ENCODE measurements around the gene MCU.
"Not testable (repeated sequence)": the region's sequence is repeated elsewhere in the genome, so short reads cannot be mapped to it uniquely, and the experiment has no call there.

Gene MCU

GRCh38 chr10:72733989-72734388 is 42.0 kb downstream of the MCU start:
- DNase-seq = no peak

GRCh38 chr10:72735288-72735936 is 43.5 kb downstream of the MCU start:
- DNase-seq = no peak

DNA sequence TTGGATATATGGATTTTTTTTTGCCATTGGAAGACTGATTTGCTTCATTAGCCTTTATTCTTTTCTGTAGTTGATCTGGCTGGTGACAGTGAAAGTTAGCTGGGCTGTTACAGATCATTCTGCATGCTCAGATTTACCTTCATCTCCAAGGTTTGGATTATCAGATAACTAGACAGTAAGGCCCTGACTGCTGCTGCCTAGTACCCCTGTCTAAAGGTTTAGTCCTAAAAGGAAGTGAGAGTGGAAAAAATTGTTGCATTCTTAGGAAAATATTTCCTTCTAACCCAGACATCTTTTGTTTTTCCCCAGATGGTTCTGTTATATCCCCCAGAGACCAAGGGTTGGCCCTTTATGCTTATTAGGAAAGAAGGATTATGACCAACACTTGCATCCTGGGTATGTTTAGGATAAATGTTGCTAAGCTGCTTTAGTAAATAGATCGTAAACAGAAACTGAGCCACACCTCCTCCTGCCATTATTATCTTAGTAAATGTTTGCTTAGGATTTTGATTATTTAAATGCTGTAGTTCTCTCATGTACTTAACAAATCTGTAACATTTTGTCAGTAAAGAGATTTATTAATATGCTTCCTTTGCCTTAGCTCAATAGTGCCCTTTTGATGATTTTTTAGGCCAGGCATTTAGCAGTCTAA is 44.4 kb downstream of the MCU start:
- no peak for DNase-seq

DNA sequence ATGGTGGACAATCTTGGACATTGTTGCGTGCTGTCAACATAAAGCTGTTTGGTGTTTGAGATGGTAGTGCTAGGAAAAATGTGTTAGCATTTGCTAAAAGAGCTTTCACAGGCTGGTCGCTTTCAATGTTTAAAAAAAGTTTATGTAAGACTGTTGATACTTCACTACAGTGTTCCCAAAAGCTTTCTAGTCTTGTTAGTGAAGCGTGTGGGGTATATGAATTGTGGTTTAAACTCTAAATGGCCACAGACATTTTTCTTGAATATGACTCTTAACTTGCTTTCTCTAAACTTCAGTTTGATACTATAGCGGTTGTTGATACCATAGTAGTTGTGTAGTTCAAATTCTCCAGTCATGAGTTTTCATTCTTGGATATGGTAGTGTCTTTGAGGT is 44.9 kb downstream of the MCU start:
- no peak for DNase-seq

- not testable (repeated sequence) for DNase-seq
Observed at GRCh38 chr10:72737357-72737756, 45.4 kb downstream of the MCU start.

- no peak for DNase-seq
Observed at GRCh38 chr10:72738486-72738885, 46.5 kb downstream of the MCU start.

DNA sequence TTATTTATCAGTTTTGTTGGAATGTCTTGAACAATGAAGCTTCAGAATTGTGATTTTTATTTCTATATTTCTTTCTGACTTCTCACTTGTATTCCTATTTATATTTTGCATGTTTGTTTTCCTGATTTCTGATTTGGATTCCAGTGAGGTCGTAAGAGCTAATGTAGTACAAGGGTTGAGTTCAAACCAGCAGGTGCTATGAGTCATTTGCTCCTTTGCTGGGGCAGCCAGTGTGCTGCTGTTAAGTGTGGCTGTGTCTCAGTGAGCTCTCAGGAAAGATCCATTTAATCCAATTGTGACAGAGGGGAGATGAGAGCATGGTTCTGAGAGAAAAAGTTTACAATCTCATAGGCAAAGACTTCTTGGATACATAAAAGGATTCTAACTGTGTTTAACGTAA is 48.6 kb downstream of the MCU start:
- DNase-seq = no peak

DNA sequence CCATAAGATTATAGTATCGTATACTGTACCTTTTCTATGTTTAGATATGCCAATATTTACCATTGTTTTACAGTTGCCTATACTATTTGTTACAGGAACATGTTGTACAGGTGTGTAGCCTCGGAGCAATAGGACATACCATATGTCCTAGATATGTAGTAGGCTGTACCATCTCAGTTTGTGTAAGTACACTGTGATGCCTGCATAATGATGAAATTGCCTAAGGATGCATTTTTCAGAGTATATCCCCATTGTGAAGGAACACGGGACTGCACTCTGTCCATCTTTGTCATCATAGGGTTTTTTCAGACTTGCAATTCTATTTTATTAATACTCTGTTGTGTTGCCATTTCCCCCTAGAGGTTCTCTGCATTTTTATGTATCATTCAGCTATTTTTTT is 50.1 kb downstream of the MCU start:
- DNase-seq = no peak

- no peak for DNase-seq
Observed at GRCh38 chr10:72742797-72743196, 50.9 kb downstream of the MCU start.

GRCh38 chr10:72744566-72744965 is 52.6 kb downstream of the MCU start:
- no peak for DNase-seq

DNA sequence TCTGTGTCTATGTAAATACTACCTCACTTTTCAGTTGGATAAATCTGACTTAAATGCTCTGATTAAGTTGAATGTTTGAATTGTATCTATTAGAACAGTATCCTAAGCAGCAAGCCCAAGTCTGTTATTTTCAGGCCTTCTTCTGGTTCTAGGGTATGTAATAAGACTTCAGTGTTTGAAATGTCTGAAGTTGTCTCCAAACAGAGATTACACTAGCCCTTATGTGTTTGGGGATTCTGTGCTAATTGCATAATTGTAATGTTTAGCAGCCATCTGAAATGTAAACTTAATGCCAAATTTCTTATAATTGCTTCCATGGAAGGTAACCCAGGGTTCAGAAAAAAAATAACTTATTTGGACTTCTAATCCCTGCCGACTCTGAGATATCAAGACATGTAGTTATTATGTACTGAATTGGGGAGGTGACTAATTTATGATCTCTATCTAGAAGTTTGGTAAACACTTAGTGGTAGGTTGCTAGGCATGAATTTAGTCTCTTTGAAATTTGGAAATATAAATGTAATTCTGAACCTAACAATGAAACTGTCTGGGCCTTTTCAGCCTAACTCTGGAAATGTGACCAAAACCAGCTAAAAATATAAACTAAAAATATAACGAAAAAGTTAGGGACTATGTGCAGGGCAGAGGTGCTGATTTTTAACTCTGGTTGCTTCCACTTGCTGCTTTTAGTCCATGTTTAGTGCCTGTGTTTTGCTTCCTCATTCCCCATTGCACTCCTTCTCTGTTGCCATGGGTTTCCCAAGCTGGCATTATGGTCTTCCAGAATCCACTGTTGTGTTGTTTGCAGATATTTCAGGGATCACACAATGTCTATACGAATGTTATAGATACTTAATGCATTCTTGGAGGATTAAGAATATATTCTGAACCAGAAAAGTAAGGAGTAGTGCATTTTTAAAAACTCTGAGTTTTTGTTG is 54.8 kb downstream of the MCU start:
- no peak for DNase-seq

- no peak for DNase-seq
Observed at GRCh38 chr10:72747521-72747920, 55.6 kb downstream of the MCU start.

GRCh38 chr10:72753760-72754231 is 61.9 kb downstream of the MCU start:
- no peak for DNase-seq

- DNase-seq = no peak
Observed at GRCh38 chr10:72754275-72755032, 62.5 kb downstream of the MCU start.

DNA sequence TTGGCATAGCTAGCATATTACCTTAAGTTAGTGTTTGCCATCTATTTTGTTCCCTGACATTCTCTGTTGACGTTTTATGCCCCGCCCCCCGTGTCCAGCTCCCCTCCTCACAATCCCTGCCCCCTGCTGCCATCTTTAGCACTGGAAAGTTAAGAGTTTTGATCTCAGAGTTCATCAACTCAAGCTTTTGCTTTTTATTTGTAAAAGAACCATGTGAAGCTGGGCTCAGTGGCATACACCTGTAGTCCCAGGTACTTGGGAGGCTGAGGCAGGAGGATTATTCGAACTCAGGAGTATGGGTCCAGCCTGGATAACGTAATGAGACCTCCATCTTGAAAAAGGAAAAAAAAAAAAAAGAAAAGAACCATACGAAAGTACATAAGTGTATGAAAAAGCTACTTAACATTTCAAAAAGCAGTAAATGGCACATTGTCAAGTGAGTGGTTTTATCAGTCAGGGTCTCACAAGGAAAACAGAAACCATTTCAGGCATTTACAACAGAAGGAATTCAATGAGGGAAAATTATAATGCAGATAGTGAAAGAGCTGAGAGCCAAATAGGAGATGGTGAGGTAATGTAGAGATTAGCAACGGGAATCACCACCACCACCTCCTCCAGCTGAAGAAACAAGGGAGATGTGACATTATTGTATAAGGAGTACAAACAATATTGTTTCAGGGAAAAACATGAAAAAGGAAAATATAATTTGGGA is 64.9 kb downstream of the MCU start:
- no peak for DNase-seq

DNA sequence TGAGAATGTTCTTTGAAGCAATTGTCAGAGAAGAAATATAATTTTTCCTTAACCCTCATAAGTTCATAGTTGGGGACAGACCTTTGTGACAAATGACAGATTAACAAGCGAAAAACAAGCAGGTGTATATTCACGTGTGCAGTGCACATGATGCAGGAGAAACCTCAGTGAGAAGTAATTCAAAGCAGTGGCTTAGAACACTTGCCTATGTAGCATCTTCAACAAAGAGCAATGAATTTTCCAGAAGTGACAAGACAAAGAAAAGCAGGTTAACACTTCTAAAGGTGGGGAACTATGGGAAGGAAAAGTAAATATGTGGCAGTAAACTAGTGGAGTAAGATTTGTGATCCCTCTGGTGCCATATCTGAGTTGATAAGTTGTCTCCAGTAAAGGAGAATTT is 65.8 kb downstream of the MCU start:
- DNase-seq = no peak

DNA sequence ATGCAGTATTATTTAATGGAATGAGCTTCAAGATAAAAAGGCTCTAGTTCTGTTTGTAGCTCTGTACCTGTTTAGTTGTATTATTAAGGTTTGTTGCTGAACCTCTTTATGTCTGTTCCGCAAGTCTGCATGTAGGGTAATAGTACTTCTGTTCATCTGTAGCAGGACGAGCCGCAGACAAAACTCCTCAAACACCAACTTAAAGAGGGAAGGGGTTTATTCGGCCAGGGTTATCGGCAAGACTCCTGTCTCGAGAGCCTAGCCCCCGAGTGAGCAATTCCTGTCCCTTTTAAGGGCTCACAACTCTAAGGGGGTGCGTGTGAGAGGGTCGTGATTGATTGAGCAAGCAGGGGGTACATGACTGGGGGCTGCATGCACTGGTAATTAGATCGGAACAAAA is 67.0 kb downstream of the MCU start:
- DNase-seq = not testable (repeated sequence)

DNA sequence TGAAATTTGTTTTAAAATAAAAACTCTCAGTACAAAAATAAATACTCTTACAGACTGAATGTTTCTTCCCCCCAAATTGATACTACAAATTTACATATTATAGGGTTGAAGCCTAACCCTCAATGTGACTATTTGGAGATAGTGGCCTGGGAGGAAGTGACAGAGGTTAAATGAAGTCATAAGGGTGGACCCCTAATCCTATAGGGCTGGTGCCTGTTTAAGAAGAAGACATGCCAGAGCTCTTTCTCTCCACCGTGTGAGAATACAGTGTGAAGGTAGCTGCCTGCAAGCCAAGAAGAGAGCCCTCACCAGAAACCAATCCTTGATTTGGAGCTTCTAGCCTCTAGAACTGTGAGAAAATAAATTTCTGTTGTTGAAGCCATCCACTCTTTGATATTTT is 67.6 kb downstream of the MCU start:
- no peak for DNase-seq

DNA sequence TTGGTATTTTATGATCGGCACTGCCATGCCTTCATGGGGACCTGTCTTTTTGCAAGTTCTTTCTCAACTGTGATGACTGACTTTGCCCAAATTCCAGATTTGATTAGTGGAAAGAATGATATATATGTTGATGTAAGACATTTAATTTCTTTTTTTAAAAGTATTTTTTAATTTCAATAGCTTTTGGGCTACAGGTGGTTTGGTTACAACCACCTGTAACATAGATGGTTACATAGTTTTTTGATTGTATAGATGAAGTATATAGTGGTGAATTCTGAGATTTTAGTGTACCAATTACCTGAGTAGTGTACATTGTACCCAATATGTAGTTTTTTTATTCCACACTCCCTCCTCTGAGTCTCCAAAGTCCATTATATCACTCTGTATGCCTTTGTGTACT is 69.6 kb downstream of the MCU start:
- DNase-seq = no peak

- no peak for DNase-seq
Observed at GRCh38 chr10:72762042-72762441, 70.1 kb downstream of the MCU start.

DNA sequence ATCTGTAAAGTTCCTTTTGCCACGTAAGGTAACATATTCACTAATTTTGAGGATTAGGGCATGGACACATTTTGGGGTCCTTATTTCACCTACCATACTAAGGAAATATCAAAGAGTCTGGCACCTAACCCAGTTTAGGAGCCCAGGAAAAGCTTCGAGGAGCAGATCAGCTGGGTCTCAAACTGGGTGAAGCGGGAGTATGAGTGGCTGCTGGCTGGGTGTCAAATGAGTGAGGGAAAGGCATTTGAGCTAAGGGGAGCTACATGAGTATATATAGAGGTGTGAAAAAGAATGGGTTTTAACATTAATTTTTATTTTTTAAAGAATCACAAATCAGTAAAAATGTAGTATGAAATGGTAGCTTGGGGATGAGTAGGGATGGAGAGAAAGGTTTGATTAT is 71.3 kb downstream of the MCU start:
- no peak for DNase-seq

DNA sequence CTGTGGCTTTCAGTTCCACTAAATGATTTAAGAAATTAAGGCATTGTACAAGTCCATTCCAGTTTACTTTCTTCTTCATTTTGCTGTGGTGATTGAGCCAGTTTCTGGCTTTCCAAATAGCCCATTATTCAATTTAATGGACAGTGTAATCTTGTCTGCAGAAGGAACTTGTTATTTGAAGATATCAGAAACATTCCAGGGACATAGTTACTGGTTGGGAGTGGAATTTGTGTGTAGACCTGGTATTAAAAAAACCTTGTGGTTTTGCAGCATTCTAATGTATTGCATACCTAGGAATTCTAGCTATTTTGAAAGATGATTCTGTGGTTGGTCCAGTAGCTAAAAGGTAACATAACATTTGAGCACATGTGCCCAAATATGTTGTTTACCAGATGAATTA is 72.2 kb downstream of the MCU start:
- no peak for DNase-seq

Data from stimulated activated CD4-positive, alpha-beta T cell treated with anti-CD3 and anti-CD28 coated beads, Interleukin-4, amount 100 ng/mL, for 4 hours (primary cell).